CD4-positive, alpha-beta T cell (primary cell): ENCODE results near the gene OR2T12. TPM values are rescaled to one million over a fixed set of nuclear protein-coding genes. Genes with fewer than 3 reads are reported as not detected.
"Not testable (repeated sequence)": the region's sequence is repeated elsewhere in the genome, so short reads cannot be mapped to it uniquely, and the experiment has no call there.

Source experiments
- ATAC-seq: fragments of 200-7000 bp; cut with Tn5 transposase; one replicate; pipeline ENCODE4 v1.10.0; 2022; ENCODE audit warnings: mild to moderate bottlenecking; ENCODE audit not compliant: poor library complexity
- CTCF ChIA-PET: fragments of 350-600 bp; sonication (Branson Sonifier 250); formaldehyde crosslinking; loops from one replicate; lab custom pipeline; 2021; ENCODE audit warnings: antibody characterized with exemption, inconsistent platforms; lab: Charles Lee
- POLR2A ChIA-PET: fragments of 350-600 bp; sonication (Branson Sonifier 250); formaldehyde crosslinking; loops from one replicate; lab custom pipeline; 2021; ENCODE audit warnings: antibody characterized with exemption, inconsistent platforms; lab: Charles Lee
- DNase-seq, 14 experiments: peaks; one replicate each; pipeline ENCODE4 v3.0.0-alpha.2; 2013 to 2020; ENCODE audit warnings: mixed read lengths in 2 of 14
- H3K27ac ChIP-seq, 2 donors: one replicate each; pipeline versions ENCODE4 v1.5.1 to v1.7.0; 2013; ENCODE audit warnings: low read length in 2 of 2, low read depth in 1 of 2, mild to moderate bottlenecking in 1 of 2
- H3K27me3 ChIP-seq, 2 experiments: 1 replicate in 1 of 2; 2 replicates in 1 of 2; pipeline versions ENCODE4 v1.6.1 to v1.7.0; 2013; ENCODE audit warnings: low read length in 2 of 2, control low read depth in 1 of 2, mild to moderate bottlenecking in 1 of 2, moderate library complexity in 1 of 2; ENCODE audit not compliant: insufficient read depth in 2 of 2, control insufficient read depth in 1 of 2
- H3K36me3 ChIP-seq: one replicate; pipeline ENCODE4 v1.6.1; 2013; ENCODE audit warnings: low read length, control low read depth; ENCODE audit not compliant: insufficient read depth
- H3K4me1 ChIP-seq: one replicate; pipeline ENCODE4 v1.6.1; 2013; ENCODE audit warnings: low read length, control low read depth; ENCODE audit not compliant: insufficient read depth
- H3K4me3 ChIP-seq: one replicate; pipeline ENCODE4 v1.5.1; 2013; ENCODE audit warnings: mild to moderate bottlenecking, low read length, moderate library complexity
- H3K9me3 ChIP-seq, 2 experiments: 1 replicate in 1 of 2; 2 replicates in 1 of 2; pipeline versions ENCODE4 v1.6.1 to v1.7.0; 2013; ENCODE audit warnings: low read length in 2 of 2, mild to moderate bottlenecking in 2 of 2, control low read depth in 1 of 2, moderate library complexity in 1 of 2; ENCODE audit not compliant: control insufficient read depth in 1 of 2, insufficient read depth in 1 of 2
- H3K27ac Mint-ChIP-seq: one replicate; pipeline ENCODE4 v1.8.0; 2020; ENCODE audit warnings: mixed read lengths
- H3K27me3 Mint-ChIP-seq: one replicate; pipeline ENCODE4 v1.8.0; 2021; ENCODE audit warnings: mixed read lengths
- H3K36me3 Mint-ChIP-seq: one replicate; pipeline ENCODE4 v1.8.0; 2021; ENCODE audit warnings: low read depth, mixed read lengths
- H3K4me1 Mint-ChIP-seq: one replicate; pipeline ENCODE4 v1.8.0; 2021; ENCODE audit warnings: low read depth, mixed read lengths
- H3K4me3 Mint-ChIP-seq: one replicate; pipeline ENCODE4 v1.8.0; 2020; ENCODE audit warnings: mild to moderate bottlenecking, mixed read lengths
- H3K9me3 Mint-ChIP-seq: one replicate; pipeline ENCODE4 v1.8.0; 2020; ENCODE audit warnings: mixed read lengths
- intact Hi-C, 2 experiments: fragments of 100-400 bp; cut with DNase I in 1 of 2; cut with micrococcal nuclease in 1 of 2; formaldehyde crosslinking; loops; one replicate each; pipeline versions ENCODE4 v1.15.1 to v1.9.0; 2023 to 2025; cut with DNase I, micrococcal nuclease
- total RNA-seq, 174 experiments: library from RNA in 2 of 174; stranded (reverse) in 2 of 174; gene quantifications; one replicate each; pipeline ENCODE4 v1.2.3 and lab custom pipeline; 2021 to 2026
- TF ChIP-seq, protein P1 (sequence below): fragments of 200-600 bp; IDR thresholded peaks from one replicate; pipeline ENCODE4 v1.8.0; 2022; ENCODE audit warnings: antibody characterized with exemption, mild to moderate bottlenecking

OR2T12 gene
- total RNA-seq, 2 experiments from 2014 or later = not detected

- Histone ChIP-seq H3K27ac (no peak within 1 kb of the TSS), H3K36me3 (no peaks in the 10 kb centered on the region), H3K9me3 (no peaks in the 10 kb centered on the region), H3K27me3 (no peaks in the 10 kb centered on the region), H3K4me3 (no peak within 1 kb of the TSS), H3K4me1 (no peaks in the 10 kb centered on the region)
- no peak for ATAC-seq
- POLR2A ChIA-PET = no interaction called here
- H3K36me3 Mint-ChIP-seq = no peaks in the 10 kb centered on the region
- H3K27me3 Mint-ChIP-seq = no peaks in the 10 kb centered on the region
- H3K4me3 Mint-ChIP-seq = no peak within 1 kb of the TSS
- no peaks in the 10 kb centered on the region for H3K4me1 Mint-ChIP-seq
- H3K9me3 Mint-ChIP-seq = no peaks in the 10 kb centered on the region
- DNase-seq = no peak
- no peak within 1 kb of the TSS for H3K27ac Mint-ChIP-seq
- intact Hi-C loops = no loop called here
- CTCF ChIA-PET = no interaction called here
- TF ChIP-seq, protein P1, sequence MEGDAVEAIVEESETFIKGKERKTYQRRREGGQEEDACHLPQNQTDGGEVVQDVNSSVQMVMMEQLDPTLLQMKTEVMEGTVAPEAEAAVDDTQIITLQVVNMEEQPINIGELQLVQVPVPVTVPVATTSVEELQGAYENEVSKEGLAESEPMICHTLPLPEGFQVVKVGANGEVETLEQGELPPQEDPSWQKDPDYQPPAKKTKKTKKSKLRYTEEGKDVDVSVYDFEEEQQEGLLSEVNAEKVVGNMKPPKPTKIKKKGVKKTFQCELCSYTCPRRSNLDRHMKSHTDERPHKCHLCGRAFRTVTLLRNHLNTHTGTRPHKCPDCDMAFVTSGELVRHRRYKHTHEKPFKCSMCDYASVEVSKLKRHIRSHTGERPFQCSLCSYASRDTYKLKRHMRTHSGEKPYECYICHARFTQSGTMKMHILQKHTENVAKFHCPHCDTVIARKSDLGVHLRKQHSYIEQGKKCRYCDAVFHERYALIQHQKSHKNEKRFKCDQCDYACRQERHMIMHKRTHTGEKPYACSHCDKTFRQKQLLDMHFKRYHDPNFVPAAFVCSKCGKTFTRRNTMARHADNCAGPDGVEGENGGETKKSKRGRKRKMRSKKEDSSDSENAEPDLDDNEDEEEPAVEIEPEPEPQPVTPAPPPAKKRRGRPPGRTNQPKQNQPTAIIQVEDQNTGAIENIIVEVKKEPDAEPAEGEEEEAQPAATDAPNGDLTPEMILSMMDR = no peak
Measured at GRCh38 chr1:248324468-248324867, 21.2 kb upstream of the OR2T12 start, which contains the start of gene OR2M7. OR2M7 (minus strand) TSS chr1:248324568; CDS start chr1:248324568, 0 bp downstream.

GRCh38 chr1:248316796-248317195 is 13.6 kb upstream of the OR2T12 start:
- Histone ChIP-seq H3K27me3 (peaks cover 0 to 7% of the 10 kb centered on the region in 2 experiments), H3K9me3 (peaks cover 0 to 17% of the 10 kb centered on the region in 2 experiments), H3K27ac (no peak overlapping the region), H3K36me3 (no peaks in the 10 kb centered on the region), H3K4me1 (no peaks in the 10 kb centered on the region), H3K4me3 (no peak overlapping the region)
- CTCF ChIA-PET = no interaction called here
- Mint-ChIP-seq H3K36me3 (no peaks in the 10 kb centered on the region), H3K9me3 (no peaks in the 10 kb centered on the region), H3K27me3 (peaks cover 8% of the 10 kb centered on the region), H3K27ac (no peak overlapping the region), H3K4me1 (no peaks in the 10 kb centered on the region), H3K4me3 (no peak overlapping the region)
- POLR2A ChIA-PET = no interaction called here
- TF ChIP-seq, protein P1 = no peak
- ATAC-seq (no peak), DNase-seq (no peak)
- intact Hi-C loops = no loop called here

- H3K27ac ChIP-seq, CTCF ChIA-PET, H3K4me1 ChIP-seq, ATAC-seq, H3K27me3 ChIP-seq, H3K27me3 Mint-ChIP-seq, H3K27ac Mint-ChIP-seq, intact Hi-C loops, H3K4me3 ChIP-seq, H3K4me1 Mint-ChIP-seq, DNase-seq, H3K9me3 ChIP-seq, POLR2A ChIA-PET, H3K36me3 ChIP-seq, H3K36me3 Mint-ChIP-seq, H3K9me3 Mint-ChIP-seq, H3K4me3 Mint-ChIP-seq: not testable (repeated sequence)
Measured at GRCh38 chr1:248306740-248307139, 3.5 kb upstream of the OR2T12 start.

DNA sequence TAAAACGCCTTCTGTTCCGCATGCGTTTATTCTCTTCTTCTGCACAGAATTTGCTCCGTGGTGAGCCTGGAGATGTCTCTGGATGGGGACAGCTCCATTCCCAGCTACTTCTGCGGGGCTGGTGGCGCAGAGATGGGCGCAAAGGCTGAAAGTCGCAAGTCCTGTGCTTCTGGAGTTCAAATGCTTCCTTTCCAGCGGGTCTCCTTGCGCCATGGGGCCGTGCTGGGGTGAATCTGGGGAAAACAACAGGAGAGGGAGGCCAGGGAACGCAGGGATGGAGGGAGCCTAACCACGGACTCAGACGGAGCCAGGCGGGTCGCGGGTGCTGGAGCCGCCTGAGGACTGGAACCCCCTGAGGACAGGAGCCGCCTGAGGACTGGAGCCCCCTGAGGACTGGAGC is 2.9 kb upstream of the OR2T12 start:
- ATAC-seq (no peak), DNase-seq (no peak)
- H3K4me1 Mint-ChIP-seq = no peaks in the 10 kb centered on the region
- H3K4me1 ChIP-seq = no peaks in the 10 kb centered on the region
- H3K4me3 ChIP-seq = no peak overlapping the region
- TF ChIP-seq, protein P1 = no peak
- no peaks in the 10 kb centered on the region for H3K27me3 ChIP-seq
- intact Hi-C loops = no loop called here
- ChIA-PET POLR2A (no interaction called here), CTCF (no interaction called here)
- H3K36me3 ChIP-seq = no peaks in the 10 kb centered on the region
- no peak overlapping the region for H3K27ac ChIP-seq
- no peak overlapping the region for H3K4me3 Mint-ChIP-seq
- H3K27ac Mint-ChIP-seq = no peak overlapping the region
- no peaks in the 10 kb centered on the region for H3K36me3 Mint-ChIP-seq
- no peaks in the 10 kb centered on the region for H3K9me3 Mint-ChIP-seq
- H3K9me3 ChIP-seq = peaks cover 0 to 6% of the 10 kb centered on the region in 2 experiments
- H3K27me3 Mint-ChIP-seq = no peaks in the 10 kb centered on the region

DNA sequence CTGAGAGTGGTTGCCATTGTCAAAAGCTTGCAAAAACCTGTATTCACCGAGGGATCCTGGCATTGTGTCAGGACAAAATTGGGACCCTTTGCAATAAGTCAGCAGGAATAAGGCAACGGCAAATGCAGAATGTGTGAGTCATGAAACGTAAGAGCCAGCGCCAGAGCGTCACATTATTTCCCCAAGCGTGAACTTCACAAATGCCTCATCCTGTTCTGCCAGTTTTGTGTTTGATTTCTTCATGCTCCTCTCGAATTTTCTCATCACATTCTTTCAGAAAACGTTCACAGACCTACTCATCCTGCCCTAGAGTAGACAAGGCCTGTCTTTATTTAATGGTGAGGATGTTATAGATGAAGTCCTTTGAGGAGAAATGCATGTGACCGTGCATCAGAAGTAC is 2.4 kb upstream of the OR2T12 start:
- H3K27ac Mint-ChIP-seq, H3K27me3 ChIP-seq, H3K36me3 Mint-ChIP-seq, DNase-seq, POLR2A ChIA-PET, H3K4me3 ChIP-seq, H3K27me3 Mint-ChIP-seq, H3K27ac ChIP-seq, H3K9me3 Mint-ChIP-seq, H3K4me1 Mint-ChIP-seq, intact Hi-C loops, ATAC-seq, H3K36me3 ChIP-seq, CTCF ChIA-PET, H3K4me1 ChIP-seq, H3K9me3 ChIP-seq, H3K4me3 Mint-ChIP-seq: not testable (repeated sequence)
